ENCODE data around the gene DIO3.

DNA sequence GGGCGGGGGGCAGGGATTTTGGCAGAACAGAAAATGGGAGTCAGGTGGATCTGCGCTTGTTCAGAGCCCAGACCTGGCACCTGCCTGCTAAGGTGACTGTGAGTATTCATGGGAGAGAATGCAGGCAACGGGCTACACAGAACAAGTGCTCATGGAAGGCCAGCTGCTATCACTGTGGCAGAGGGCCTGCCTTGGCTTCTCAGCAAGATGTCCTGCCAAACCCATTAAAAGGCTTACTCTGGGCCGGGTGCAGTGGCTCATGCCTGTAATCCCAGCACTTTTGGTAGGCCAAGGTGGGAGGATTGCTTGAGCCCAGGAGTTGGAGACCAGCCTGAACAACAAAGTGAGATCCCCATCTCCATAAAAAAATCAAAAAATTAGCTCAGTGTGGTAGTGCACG is 21.0 kb downstream of the DIO3 start:
- TF ChIP-seq, protein P1, sequence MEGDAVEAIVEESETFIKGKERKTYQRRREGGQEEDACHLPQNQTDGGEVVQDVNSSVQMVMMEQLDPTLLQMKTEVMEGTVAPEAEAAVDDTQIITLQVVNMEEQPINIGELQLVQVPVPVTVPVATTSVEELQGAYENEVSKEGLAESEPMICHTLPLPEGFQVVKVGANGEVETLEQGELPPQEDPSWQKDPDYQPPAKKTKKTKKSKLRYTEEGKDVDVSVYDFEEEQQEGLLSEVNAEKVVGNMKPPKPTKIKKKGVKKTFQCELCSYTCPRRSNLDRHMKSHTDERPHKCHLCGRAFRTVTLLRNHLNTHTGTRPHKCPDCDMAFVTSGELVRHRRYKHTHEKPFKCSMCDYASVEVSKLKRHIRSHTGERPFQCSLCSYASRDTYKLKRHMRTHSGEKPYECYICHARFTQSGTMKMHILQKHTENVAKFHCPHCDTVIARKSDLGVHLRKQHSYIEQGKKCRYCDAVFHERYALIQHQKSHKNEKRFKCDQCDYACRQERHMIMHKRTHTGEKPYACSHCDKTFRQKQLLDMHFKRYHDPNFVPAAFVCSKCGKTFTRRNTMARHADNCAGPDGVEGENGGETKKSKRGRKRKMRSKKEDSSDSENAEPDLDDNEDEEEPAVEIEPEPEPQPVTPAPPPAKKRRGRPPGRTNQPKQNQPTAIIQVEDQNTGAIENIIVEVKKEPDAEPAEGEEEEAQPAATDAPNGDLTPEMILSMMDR (IDR thresholded peaks at IDR 0.05; ENCODE audit: low read depth, low read length, poor library complexity, severe bottlenecking), result no peak
- TF ChIP-seq EZH2phosphoT487 (IDR thresholded peaks at IDR 0.05; ENCODE audit: borderline replicate concordance, low read length), result no peak
